GM23338 (cell line): ENCODE results near the gene S100A13.

Source experiments
- CREB1 ChIP-seq: fragments of 250-450 bp; sonication (Bioruptor Pico); IDR thresholded peaks from 2 replicates; pipeline ENCODE4 v1.5.0; 2020; ENCODE audit warnings: low read depth, mild to moderate bottlenecking, moderate library complexity
- EZH2 ChIP-seq: fragments of 200-600 bp; sonication (generic); IDR thresholded peaks from one replicate; pipeline ENCODE4 v1.8.0; 2017; ENCODE audit warnings: antibody characterized with exemption, mild to moderate bottlenecking, low read depth; ENCODE audit not compliant: unreplicated experiment
- NANOG ChIP-seq: IDR thresholded peaks from 2 replicates; pipeline ENCODE4 v1.6.1; 2016; ENCODE audit warnings: antibody characterized with exemption, borderline replicate concordance
- POLR2AphosphoS5 ChIP-seq: IDR thresholded peaks from 2 replicates; pipeline ENCODE4 v1.6.1; 2016; ENCODE audit warnings: antibody characterized with exemption, low read depth
- ZNF114 ChIP-seq: fragments of 250-450 bp; sonication (Bioruptor Pico); IDR thresholded peaks from 2 replicates; pipeline ENCODE4 v1.5.0; 2020; ENCODE audit warnings: mild to moderate bottlenecking, moderate library complexity
- TF ChIP-seq, protein P1 (sequence below), 2 experiments: fragments of 200-600 bp in 1 of 2; sonication (generic) in 1 of 2; conservative IDR thresholded peaks; 2 replicates each; pipeline versions ENCODE4 v1.5.1 to v1.6.1; 2016 to 2017; ENCODE audit warnings: antibody characterized with exemption in 2 of 2, low read depth in 2 of 2, mild to moderate bottlenecking in 2 of 2, moderate library complexity in 1 of 2
- TF ChIP-seq, protein P2 (sequence below): fragments of 250-450 bp; sonication (Bioruptor Pico); IDR thresholded peaks from 2 replicates; pipeline ENCODE4 v1.5.0; 2020; ENCODE audit warnings: mild to moderate bottlenecking, moderate library complexity

DNA sequence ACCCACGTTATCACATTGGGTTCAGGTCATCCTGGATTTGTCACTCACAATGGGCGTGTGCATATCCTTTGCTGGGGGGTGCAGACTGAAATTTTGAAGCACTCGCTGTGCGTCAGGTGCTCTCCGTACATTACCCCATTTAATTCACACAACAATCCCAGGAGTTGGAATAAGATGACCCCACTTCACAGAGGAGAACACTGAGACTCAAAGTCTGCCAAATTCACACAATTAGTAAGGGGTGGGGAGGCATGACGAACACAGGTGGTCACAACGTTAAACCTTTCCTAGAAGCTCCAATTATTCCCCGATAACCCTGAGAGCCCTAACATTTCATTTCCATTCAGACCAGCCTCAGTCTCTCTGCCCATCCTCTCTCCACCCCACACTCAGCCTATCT lies 57.8 kb downstream of the S100A13 start:
- TF ChIP-seq, protein P1, sequence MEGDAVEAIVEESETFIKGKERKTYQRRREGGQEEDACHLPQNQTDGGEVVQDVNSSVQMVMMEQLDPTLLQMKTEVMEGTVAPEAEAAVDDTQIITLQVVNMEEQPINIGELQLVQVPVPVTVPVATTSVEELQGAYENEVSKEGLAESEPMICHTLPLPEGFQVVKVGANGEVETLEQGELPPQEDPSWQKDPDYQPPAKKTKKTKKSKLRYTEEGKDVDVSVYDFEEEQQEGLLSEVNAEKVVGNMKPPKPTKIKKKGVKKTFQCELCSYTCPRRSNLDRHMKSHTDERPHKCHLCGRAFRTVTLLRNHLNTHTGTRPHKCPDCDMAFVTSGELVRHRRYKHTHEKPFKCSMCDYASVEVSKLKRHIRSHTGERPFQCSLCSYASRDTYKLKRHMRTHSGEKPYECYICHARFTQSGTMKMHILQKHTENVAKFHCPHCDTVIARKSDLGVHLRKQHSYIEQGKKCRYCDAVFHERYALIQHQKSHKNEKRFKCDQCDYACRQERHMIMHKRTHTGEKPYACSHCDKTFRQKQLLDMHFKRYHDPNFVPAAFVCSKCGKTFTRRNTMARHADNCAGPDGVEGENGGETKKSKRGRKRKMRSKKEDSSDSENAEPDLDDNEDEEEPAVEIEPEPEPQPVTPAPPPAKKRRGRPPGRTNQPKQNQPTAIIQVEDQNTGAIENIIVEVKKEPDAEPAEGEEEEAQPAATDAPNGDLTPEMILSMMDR (conservative IDR thresholded peaks at IDR 0.05; ENCODE audit: low read depth in 2 of 2) = no peak
- TF ChIP-seq EZH2 (no peak), POLR2AphosphoS5 (no peak), NANOG (no peak), ZNF114 (CRISPR knock-in tag) (no peak), CREB1 (CRISPR knock-in tag) (no peak)
- TF ChIP-seq, protein P2, sequence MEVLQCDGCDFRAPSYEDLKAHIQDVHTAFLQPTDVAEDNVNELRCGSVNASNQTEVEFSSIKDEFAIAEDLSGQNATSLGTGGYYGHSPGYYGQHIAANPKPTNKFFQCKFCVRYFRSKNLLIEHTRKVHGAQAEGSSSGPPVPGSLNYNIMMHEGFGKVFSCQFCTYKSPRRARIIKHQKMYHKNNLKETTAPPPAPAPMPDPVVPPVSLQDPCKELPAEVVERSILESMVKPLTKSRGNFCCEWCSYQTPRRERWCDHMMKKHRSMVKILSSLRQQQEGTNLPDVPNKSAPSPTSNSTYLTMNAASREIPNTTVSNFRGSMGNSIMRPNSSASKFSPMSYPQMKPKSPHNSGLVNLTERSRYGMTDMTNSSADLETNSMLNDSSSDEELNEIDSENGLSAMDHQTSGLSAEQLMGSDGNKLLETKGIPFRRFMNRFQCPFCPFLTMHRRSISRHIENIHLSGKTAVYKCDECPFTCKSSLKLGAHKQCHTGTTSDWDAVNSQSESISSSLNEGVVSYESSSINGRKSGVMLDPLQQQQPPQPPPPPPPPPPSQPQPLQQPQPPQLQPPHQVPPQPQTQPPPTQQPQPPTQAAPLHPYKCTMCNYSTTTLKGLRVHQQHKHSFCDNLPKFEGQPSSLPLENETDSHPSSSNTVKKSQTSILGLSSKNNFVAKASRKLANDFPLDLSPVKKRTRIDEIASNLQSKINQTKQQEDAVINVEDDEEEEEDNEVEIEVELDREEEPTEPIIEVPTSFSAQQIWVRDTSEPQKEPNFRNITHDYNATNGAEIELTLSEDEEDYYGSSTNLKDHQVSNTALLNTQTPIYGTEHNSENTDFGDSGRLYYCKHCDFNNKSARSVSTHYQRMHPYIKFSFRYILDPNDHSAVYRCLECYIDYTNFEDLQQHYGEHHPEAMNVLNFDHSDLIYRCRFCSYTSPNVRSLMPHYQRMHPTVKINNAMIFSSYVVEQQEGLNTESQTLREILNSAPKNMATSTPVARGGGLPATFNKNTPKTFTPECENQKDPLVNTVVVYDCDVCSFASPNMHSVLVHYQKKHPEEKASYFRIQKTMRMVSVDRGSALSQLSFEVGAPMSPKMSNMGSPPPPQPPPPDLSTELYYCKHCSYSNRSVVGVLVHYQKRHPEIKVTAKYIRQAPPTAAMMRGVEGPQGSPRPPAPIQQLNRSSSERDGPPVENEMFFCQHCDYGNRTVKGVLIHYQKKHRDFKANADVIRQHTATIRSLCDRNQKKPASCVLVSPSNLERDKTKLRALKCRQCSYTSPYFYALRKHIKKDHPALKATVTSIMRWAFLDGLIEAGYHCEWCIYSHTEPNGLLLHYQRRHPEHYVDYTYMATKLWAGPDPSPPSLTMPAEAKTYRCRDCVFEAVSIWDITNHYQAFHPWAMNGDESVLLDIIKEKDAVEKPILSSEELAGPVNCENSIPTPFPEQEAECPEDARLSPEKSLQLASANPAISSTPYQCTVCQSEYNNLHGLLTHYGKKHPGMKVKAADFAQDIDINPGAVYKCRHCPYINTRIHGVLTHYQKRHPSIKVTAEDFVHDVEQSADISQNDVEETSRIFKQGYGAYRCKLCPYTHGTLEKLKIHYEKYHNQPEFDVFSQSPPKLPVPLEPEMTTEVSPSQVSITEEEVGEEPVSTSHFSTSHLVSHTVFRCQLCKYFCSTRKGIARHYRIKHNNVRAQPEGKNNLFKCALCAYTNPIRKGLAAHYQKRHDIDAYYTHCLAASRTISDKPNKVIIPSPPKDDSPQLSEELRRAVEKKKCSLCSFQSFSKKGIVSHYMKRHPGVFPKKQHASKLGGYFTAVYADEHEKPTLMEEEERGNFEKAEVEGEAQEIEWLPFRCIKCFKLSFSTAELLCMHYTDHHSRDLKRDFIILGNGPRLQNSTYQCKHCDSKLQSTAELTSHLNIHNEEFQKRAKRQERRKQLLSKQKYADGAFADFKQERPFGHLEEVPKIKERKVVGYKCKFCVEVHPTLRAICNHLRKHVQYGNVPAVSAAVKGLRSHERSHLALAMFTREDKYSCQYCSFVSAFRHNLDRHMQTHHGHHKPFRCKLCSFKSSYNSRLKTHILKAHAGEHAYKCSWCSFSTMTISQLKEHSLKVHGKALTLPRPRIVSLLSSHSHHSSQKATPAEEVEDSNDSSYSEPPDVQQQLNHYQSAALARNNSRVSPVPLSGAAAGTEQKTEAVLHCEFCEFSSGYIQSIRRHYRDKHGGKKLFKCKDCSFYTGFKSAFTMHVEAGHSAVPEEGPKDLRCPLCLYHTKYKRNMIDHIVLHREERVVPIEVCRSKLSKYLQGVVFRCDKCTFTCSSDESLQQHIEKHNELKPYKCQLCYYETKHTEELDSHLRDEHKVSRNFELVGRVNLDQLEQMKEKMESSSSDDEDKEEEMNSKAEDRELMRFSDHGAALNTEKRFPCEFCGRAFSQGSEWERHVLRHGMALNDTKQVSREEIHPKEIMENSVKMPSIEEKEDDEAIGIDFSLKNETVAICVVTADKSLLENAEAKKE (CRISPR knock-in tag) = no peak
